Right renal cortex interstitium (tissue), 3 donors: ENCODE measurements around the gene FANCL. TPM values are rescaled to one million over a fixed set of nuclear protein-coding genes. Genes with fewer than 3 reads are reported as not detected.
"Not testable (repeated sequence)": the region's sequence is repeated elsewhere in the genome, so short reads cannot be mapped to it uniquely, and the experiment has no call there.

Experiments used
- DNase-seq, 3 donors: peaks; one replicate each; pipeline ENCODE4 v3.0.0-alpha.2; 2013; ENCODE audit warnings: low read depth in 3 of 3, low spot score in 2 of 3
- polyA plus RNA-seq, 3 donors: library from polyadenylated mRNA; unstranded; fragments of 120-200 nt; gene quantifications; one replicate each; pipeline ENCODE4 v1.2.1, GENCODE V29; 2013; ENCODE audit not compliant: insufficient read length in 3 of 3

FANCL gene
- polyA plus RNA-seq = 10 to 100 TPM; 55.2 to 56.8 (median 55.4) TPM

DNA sequence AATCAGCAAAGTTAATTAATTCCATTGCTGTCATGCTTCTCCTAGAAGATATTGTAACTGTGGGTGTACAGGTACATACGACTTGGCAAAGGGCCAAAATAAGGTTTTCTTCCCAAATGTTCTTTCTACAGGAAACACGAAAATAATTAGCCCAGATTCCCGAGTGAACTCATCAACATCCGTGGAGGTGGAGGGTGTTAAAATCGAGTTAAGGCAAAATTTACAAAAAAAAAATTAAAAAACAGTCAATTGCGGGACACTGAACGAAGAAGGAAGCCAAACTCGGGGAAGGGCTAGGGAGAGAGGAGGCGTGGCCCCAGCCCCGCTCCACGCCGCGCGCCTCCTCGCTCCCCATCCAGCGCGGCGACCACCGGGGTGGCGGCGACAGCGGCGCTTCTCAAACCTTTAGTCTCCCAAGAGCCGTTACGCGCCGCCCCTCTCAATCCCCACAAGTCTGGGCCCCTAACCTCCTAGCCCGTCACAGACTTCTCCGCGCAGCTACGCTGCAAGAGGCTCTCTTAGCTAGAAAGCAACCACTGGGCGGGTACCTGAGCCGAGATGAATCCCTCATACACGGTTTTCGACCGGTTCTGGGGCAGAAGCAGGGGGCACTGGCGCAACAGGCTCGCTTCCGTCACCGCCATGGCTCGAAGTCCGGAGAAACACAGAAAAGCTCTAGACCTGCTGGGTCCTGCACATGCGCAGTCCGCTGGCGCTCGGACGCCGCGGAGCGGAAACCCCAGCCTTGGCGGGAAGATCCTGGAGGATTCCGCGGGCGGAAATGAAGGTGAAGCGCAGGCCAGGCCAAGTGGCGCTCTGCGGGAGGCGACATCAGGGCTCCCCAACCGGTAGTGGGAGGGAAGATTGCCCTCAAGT is at the start of gene FANCL:
Gene FANCL, minus strand, starts transcription at position 656 of the 876 bp plus-strand sequence. Its CDS starts 12 bp downstream, at position 644.
- DNase-seq = peak; percentile 81 to 83 (median 82)

DNA sequence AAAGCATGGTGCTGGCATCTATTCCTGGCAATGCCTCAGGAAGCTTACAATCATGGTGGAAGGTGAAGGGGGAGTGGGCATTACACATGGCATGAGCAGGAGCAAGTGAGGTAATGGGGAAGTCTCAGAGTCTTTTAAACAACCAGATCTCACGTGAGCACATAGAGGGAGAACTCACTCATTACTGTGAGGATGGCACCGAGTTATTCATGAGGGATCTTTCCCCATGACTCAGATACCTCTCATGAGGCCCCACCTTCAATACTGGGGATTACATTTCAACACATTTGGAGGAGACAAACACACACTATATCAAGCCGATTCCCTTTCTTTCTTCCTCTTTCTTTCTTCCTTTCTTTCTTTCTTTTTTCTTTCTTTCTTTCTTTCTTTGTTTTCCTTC is 47.9 kb upstream of the FANCL start:
- no peak for DNase-seq

- no peak for DNase-seq
Observed at GRCh38 chr2:58283931-58284330, 42.8 kb upstream of the FANCL start.

GRCh38 chr2:58275144-58275543 is 34.0 kb upstream of the FANCL start:
- DNase-seq = not testable (repeated sequence)

GRCh38 chr2:58271826-58272225 is 30.7 kb upstream of the FANCL start:
- DNase-seq = no peak

- DNase-seq = no peak
Observed at GRCh38 chr2:58268685-58269084, 27.6 kb upstream of the FANCL start.

- DNase-seq = no peak
Observed at GRCh38 chr2:58266211-58266610, 25.1 kb upstream of the FANCL start.

DNA sequence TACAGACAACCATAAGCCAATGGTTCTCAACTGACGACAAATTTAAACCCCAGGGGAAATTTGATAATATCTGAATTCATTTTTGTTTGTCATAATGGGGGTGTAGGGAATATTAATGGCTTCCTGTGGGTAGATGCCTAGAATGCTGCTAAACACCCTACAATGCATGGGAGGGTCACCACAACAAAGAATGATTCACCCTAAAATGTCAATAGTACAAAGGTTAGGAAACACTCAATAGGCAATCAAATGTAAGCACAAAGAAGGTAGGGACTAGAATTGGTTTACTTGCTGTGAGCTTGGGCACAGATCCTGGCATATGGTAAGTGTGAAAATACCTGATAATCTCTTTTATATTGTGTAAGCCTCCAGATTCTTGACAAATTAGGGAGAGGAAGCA is 20.1 kb upstream of the FANCL start:
- no peak for DNase-seq

GRCh38 chr2:58258456-58258855 is 17.3 kb upstream of the FANCL start:
- DNase-seq = not testable (repeated sequence)

GRCh38 chr2:58251331-58252201 is 10.4 kb upstream of the FANCL start:
- DNase-seq = not testable (repeated sequence)

DNA sequence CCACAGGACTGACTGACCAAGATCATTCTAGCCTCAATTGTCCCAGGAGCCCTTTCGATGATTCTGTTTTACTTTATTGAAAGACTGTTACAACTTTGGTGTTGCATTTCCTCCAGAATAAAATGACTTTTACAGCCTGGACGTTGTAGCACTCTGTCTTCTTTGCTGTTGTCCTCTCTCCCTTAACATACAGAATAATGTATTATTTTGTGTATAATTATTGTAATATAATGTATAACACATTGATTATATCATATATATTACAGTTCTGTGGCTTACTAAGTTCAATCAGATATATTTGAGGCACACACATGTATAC is 380 bp upstream of the FANCL start:
- no peak for DNase-seq

DNA sequence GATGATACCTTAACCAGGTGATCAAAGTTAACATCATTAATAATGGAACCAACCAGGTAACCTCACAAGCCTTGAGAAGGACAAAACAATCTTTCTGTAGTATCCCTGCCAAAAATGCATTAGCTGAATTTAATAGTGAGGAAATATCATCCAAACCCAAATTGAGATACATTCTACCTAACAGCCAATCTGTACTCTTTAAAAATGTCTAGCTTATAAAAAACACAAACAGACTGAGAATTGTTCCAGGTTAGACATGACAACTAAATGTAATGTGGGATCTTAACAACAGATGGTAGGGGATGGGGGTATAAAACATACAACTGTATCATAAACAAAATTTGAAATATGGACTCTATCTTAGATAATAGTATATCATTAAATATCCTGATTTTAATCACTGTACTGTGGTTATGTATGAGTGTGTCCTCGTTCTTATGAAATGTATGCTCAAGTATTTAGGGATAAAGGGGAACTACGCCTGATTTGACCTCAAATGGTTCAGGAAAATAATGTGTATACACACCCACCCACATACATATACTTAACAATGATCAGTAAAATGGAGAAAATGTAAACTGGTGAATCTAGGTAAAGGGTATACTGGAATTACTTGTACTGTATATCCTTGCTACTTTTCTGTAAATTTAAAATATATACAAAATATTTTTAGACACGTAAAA is 1.7 kb downstream of the FANCL start:
- DNase-seq = no peak

- no peak for DNase-seq
Observed at GRCh38 chr2:58237741-58238140, 3.4 kb downstream of the FANCL start.

GRCh38 chr2:58235984-58236383 is 5.1 kb downstream of the FANCL start:
- no peak for DNase-seq

DNA sequence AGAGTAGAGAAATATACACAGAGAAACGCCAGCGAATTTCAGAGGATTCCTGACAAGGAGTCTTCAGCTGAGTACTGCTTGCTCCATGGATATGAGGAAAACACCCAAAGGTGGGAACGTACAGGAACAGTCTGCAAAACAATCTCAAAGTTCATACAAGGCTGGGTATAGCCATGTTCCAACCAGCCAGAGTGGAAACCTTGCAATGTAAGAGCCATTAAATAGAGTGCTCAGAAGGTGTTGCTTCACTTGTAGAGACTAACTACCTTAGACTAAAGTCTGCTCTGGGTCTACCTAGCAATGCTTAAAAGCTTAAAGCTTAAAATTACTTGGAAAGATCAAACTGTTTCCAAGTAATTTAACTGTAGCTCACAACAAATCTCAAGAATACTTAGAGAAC is 6.0 kb downstream of the FANCL start:
- no peak for DNase-seq

DNA sequence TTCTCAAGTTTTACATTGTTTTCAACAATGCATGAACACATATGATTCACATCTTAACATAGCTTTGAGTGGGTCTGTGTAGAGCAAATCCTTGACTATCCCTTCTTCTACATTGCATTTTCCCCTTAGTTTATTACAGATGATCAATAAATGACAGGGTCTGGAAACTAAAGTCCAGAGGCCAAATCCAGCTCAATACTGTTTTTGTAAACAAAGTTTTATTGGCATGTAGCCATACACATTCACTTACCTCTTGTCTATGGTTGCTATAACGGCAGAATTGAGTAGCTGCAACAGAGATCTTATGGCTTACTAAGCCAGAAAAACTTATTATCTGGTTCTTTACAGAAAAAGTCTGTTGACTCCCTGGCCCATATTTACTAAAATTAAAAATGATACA is 12.8 kb downstream of the FANCL start:
- DNase-seq = no peak

DNA sequence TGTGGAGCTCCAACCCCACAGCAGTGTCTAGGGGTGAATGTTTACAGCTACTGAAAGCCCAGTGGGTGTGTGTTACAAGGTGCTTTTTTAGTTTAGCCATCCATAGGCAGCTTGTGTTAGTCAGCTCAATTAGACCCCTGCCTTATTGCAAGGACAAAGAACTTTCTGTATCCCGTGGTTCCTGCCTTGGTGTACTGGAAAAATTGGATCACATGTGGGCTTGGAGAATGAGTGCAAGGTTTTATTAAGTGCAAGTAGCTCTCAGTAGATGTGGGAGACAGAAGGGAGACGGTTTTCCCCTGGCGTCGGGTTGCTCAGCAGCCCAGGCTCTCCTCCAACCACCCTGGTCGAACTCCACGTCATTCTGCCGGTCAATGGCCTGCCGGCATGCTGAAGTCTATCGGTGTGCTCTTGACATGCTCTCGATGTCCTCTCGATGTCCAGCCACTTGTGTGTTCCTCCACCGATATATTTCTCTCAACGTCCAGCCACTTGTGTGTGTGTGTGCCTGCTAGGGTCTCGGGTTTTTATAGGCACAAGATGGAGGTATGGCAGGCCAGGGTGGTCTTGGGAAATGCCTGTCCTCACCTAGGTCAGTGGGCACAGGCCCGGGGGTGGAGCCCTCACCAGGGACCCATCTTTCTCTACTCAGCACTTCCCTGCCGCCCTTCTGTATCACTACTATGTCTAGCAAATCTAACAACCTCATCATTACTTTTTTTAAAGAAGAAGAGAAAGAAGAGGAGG is 13.8 kb downstream of the FANCL start:
- DNase-seq = no peak

- DNase-seq = no peak
Observed at GRCh38 chr2:58221909-58222308, 19.2 kb downstream of the FANCL start.

- no peak for DNase-seq
Observed at GRCh38 chr2:58215429-58215828, 25.7 kb downstream of the FANCL start.

GRCh38 chr2:58210951-58211568 is 30.1 kb downstream of the FANCL start:
- DNase-seq = not testable (repeated sequence)
